Adrenal gland (tissue), 5 donors: ENCODE measurements around the gene SLC6A1.
A peak's percentile ranks its signal among the peaks of the same experiment; 100 is the strongest.

Source experiments
- POLR2A ChIP-seq, 2 donors: fragments of 450-650 bp; IDR thresholded peaks; one replicate each; pipeline ENCODE4 v1.6.1; 2017; ENCODE audit warnings: antibody characterized with exemption in 2 of 2, mild to moderate bottlenecking in 2 of 2, moderate library complexity in 1 of 2
- TF ChIP-seq, protein P1 (sequence below), 6 experiments: fragments of 450-650 bp in 4 of 6; fragments of 200-600 bp in 2 of 6; sonication (generic) in 1 of 6; IDR thresholded peaks; 1 replicate in 5 of 6; 2 replicates in 1 of 6; pipeline versions ENCODE4 v1.5.1 to v1.8.0; 2016 to 2021; ENCODE audit warnings: antibody characterized with exemption in 6 of 6, mild to moderate bottlenecking in 2 of 6, moderate library complexity in 1 of 6
- donor health status: DM: no; HTN: no; CAD: no.

DNA sequence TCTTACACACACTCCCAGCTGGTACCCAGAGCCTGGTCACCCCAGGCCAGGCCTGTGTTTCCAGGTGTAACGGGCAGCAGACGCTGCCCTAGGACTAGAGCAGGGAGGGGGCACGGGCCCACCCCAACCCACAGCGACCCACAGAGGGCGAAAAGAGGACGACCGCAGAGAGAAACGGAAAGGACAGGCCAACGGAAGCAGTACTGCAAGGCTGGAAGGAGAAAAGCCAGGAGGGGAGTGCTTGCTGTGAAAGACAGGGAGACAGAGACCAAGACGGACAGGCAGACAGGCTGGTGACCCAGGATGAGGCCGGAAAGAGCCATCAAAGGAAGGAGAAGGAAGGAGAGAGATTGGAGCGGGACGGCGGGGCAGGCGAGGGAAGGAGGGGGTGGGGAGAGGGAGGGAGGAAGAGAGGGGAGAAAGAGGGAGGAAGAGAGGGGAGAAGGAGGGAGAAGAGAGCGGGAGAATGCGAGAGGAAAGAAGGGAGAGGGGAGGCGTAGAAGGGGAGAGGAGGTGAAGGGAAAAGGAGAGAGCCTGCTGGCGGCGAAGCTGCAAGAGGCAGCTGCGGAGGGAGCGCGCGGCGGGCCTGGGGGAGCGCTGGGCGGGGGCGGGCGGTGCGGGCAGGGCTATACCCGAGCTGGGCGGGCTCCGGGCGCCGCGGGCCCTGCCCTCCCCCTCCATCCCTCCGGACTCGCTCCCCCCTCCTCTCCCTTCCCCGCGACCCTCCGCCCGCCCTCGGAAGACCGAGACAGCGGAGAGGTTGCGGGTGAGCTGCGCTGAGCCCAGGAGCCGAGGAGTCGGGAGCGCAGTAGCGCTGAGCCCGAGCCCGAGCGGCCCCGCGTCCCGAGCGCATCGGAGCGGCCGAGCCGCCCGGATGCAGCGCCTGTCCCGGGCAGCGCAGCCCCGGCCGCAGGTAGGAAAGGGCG, at the start of gene SLC6A1:
- TF ChIP-seq, protein P1, sequence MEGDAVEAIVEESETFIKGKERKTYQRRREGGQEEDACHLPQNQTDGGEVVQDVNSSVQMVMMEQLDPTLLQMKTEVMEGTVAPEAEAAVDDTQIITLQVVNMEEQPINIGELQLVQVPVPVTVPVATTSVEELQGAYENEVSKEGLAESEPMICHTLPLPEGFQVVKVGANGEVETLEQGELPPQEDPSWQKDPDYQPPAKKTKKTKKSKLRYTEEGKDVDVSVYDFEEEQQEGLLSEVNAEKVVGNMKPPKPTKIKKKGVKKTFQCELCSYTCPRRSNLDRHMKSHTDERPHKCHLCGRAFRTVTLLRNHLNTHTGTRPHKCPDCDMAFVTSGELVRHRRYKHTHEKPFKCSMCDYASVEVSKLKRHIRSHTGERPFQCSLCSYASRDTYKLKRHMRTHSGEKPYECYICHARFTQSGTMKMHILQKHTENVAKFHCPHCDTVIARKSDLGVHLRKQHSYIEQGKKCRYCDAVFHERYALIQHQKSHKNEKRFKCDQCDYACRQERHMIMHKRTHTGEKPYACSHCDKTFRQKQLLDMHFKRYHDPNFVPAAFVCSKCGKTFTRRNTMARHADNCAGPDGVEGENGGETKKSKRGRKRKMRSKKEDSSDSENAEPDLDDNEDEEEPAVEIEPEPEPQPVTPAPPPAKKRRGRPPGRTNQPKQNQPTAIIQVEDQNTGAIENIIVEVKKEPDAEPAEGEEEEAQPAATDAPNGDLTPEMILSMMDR (IDR thresholded peaks at IDR 0.05), result peak in 1 of 6 experiments; percentile 24
- TF ChIP-seq POLR2A (IDR thresholded peaks at IDR 0.05), result no peak
